Thymus (tissue), 11 donors: Measurements from ENCODE around the gene FGA. TPM values are rescaled to one million over a fixed set of nuclear protein-coding genes. Genes with fewer than 3 reads are reported as not detected.
"Not testable (repeated sequence)": the region's sequence is repeated elsewhere in the genome, so short reads cannot be mapped to it uniquely, and the experiment has no call there.

Experiments
- DNase-seq, 9 donors: peaks; one replicate each; pipeline ENCODE4 v3.0.0-alpha.2; 2013; ENCODE audit warnings: low spot score in 9 of 9, low read depth in 6 of 9, missing footprints in 1 of 9
- H3K27ac ChIP-seq, 2 donors: one replicate each; pipeline ENCODE4 v1.5.1; 2013; ENCODE audit warnings: control low read depth in 1 of 2, low read depth in 1 of 2, low read length in 1 of 2, mild to moderate bottlenecking in 1 of 2, moderate library complexity in 1 of 2
- H3K27me3 ChIP-seq, 2 donors: one replicate each; pipeline ENCODE4 v1.5.1; 2013; ENCODE audit warnings: low read length in 1 of 2; ENCODE audit not compliant: control insufficient read depth in 2 of 2, insufficient read depth in 1 of 2
- H3K36me3 ChIP-seq, 2 donors: one replicate each; pipeline ENCODE4 v1.5.1; 2013; ENCODE audit warnings: low read length in 1 of 2, mild to moderate bottlenecking in 1 of 2, moderate library complexity in 1 of 2; ENCODE audit not compliant: control insufficient read depth in 2 of 2, insufficient read depth in 2 of 2
- H3K4me1 ChIP-seq, 2 donors: one replicate each; pipeline ENCODE4 v1.5.1; 2013; ENCODE audit warnings: low read length in 2 of 2; ENCODE audit not compliant: control insufficient read depth in 2 of 2, insufficient read depth in 2 of 2
- H3K4me3 ChIP-seq, 2 donors: one replicate each; pipeline ENCODE4 v1.5.1; 2013; ENCODE audit warnings: low read length in 2 of 2, control low read depth in 1 of 2, mild to moderate bottlenecking in 1 of 2
- H3K9me3 ChIP-seq, 2 donors: one replicate each; pipeline ENCODE4 v1.5.1; 2013; ENCODE audit warnings: low read length in 1 of 2, mild to moderate bottlenecking in 1 of 2; ENCODE audit not compliant: control insufficient read depth in 2 of 2, insufficient read depth in 1 of 2
- WGBS: extraction: QIAGEN DNeasy Blood & Tissue Kit; methylation state at CpG from one replicate; pipeline ENCODE4 v1.1.7; 2013; 5-methylcytosine and 5-hydroxymethylcytosine counted together
- polyA plus RNA-seq: library from polyadenylated mRNA; stranded (reverse); fragments of 200-250 nt; gene quantifications from one replicate; pipeline ENCODE4 v1.2.3, GENCODE V29; 2013
- total RNA-seq: library from RNA; stranded (reverse); fragments of 120-200 nt; gene quantifications from one replicate; pipeline ENCODE4 v1.2.4, GENCODE V29; 2013
- donor health status: healthy.

FGA gene
- total and polyA plus RNA-seq, 2 donors: 0.33 to 0.37 TPM

GRCh38 chr4:154597798-154598774 is 7.5 kb upstream of the FGA start:
- WGBS: 94% methylated on average over 7 of the region's 7 CpGs
- Histone ChIP-seq H3K4me1 (no peaks in the 10 kb centered on the region), H3K27ac (no peak overlapping the region), H3K4me3 (no peak overlapping the region), H3K9me3 (no peaks in the 10 kb centered on the region), H3K36me3 (no peaks in the 10 kb centered on the region), H3K27me3 (no peaks in the 10 kb centered on the region)
- DNase-seq: no peak

DNA sequence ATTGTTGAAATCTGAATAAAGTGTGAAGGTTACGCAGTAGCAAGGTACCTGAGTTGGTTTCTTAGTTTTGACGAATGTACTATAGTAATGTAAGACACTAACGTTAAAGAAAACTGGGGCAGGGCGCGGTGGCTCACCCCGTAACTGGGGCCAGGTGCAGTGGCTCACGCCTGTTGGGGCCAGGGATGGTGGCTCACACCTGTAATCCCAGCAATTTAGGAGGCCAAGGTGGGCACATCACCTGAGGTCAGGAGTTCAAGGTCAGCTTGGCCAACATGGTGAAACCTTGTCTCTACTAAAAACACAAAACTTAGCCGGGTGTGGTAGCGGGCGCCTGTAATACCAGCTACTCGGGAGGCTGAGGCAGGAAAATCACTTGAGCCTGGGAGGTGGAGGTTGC is 6.7 kb upstream of the FGA start:
- not testable (repeated sequence) for H3K4me1 ChIP-seq, H3K36me3 ChIP-seq, H3K27ac ChIP-seq, H3K9me3 ChIP-seq, H3K4me3 ChIP-seq, H3K27me3 ChIP-seq, DNase-seq
- WGBS: 96% methylated on average over 11 of the region's 11 CpGs

DNA sequence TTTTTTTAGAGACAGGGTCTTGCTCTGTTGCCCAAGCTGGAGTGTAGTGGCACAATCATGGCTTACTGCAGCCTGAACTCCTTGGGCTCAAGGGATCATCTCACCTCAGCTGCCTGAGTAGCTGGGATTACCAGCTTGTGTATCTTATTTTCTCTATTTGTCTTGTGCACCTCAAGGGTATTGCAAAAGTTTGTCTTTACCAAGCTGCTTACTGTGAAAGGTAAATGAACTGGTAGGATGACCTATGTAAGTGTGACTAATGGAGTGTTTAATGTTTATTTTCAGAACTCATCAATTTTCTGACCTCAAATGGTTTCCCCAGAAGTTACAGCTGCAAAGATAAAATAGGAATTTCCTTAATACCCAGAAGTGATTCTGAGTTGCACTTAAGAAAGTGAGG is 5.3 kb upstream of the FGA start:
- Histone ChIP-seq H3K36me3 (no peaks in the 10 kb centered on the region), H3K27ac (no peak overlapping the region), H3K27me3 (no peaks in the 10 kb centered on the region), H3K4me1 (no peaks in the 10 kb centered on the region), H3K9me3 (no peaks in the 10 kb centered on the region), H3K4me3 (no peak overlapping the region)
- no peak for DNase-seq

GRCh38 chr4:154594343-154594742 is 3.8 kb upstream of the FGA start:
- not testable (repeated sequence) for H3K4me3 ChIP-seq, H3K27me3 ChIP-seq, H3K4me1 ChIP-seq, DNase-seq, H3K36me3 ChIP-seq, H3K9me3 ChIP-seq, H3K27ac ChIP-seq
- WGBS: 95% methylated on average over 3 of the region's 3 CpGs

- 98% methylated on average over 2 of the region's 2 CpGs for WGBS
- Histone ChIP-seq H3K4me3 (no peak overlapping the region), H3K4me1 (no peaks in the 10 kb centered on the region), H3K36me3 (no peaks in the 10 kb centered on the region), H3K9me3 (no peaks in the 10 kb centered on the region), H3K27me3 (peaks cover 0 to 3% of the 10 kb centered on the region in 2 donors), H3K27ac (no peak overlapping the region)
- DNase-seq: no peak
These were observed 3.3 kb upstream of the FGA start for GRCh38 chr4:154593868-154594267.

DNA sequence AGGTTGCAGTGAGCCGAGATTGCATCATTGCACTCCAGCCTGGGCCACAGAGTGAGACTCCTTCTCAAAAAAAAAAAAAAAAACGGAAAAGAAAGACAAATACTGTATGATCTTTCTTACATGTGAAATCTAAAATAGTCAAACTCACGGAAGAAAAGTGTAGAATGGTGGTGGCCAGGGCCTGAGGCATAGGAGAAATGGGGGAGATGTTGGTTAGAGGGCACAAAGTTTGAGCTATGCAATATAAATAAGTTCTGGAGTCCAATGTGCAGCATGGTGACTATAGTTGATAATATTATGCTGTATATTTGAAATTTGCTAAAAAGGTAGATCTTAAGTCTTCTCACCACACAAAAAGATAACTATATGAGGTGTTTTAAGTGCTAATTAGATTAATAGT is 1.3 kb upstream of the FGA start:
- 94% methylated on average over 3 of the region's 3 CpGs for WGBS
- H3K4me3 ChIP-seq: no peak overlapping the region
- no peak for DNase-seq
- H3K9me3 ChIP-seq: no peaks in the 10 kb centered on the region
- no peak overlapping the region for H3K27ac ChIP-seq
- H3K27me3 ChIP-seq: peaks cover 0 to 3% of the 10 kb centered on the region in 2 donors
- H3K4me1 ChIP-seq: no peaks in the 10 kb centered on the region
- no peaks in the 10 kb centered on the region for H3K36me3 ChIP-seq

DNA sequence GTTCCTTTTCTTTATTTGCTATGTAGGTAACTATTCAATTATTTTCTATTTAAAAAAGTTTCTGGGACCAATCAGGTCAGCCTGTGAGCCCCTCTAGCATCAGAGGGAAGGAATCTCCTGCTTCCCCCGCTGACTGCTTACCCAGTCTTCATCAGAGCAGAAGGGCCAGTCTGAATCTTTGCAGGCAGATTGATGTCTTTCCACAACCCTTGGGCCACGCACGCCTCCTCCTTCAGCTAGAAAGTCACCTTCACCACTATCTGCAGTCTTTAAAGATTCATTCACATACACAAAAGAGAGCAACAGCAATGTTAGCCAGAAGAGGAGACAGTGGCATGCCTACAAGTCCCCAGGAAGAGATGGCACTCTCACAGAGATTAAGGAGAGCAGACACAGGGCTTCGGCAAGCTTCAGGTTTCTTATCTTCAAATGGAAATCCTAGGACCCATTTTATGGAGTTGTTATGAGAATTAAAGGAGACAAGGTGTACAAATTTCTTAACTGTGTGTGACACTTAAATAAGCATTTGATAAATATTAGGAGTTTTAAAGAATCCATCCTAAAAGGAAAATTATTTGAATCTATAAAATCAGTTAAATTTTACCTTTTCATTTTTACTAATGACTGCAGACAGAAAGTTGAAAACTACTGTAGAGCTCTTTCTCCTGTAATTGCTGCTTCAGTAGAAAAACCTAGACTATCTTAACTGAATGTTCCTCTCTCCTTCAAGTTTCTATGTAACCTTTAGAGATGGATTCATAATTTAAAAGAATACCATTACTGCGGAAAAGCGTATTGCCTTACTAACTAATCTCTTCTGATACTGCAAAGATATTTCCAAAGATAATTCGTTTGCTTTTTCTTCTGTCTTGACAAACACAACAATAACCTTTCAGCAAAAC is 995 bp downstream of the FGA start:
- no peak for DNase-seq
- no peaks in the 10 kb centered on the region for H3K9me3 ChIP-seq
- H3K27me3 ChIP-seq: peaks cover 0 to 3% of the 10 kb centered on the region in 2 donors
- no peaks in the 10 kb centered on the region for H3K4me1 ChIP-seq
- WGBS: 94% methylated on average over 7 of the region's 7 CpGs
- no peaks in the 10 kb centered on the region for H3K36me3 ChIP-seq
- H3K4me3 ChIP-seq: no peak overlapping the region
- no peak overlapping the region for H3K27ac ChIP-seq

- Histone ChIP-seq H3K27me3 (peaks cover 0 to 3% of the 10 kb centered on the region in 2 donors), H3K9me3 (no peaks in the 10 kb centered on the region), H3K4me1 (no peaks in the 10 kb centered on the region), H3K4me3 (no peak overlapping the region), H3K27ac (no peak overlapping the region), H3K36me3 (no peaks in the 10 kb centered on the region)
- WGBS: 97% methylated on average over 2 of the region's 2 CpGs
- DNase-seq: no peak
These were observed 2.3 kb downstream of the FGA start for GRCh38 chr4:154588198-154588597.
